ENCODE measurements around the gene PIAS1.
"Not testable (repeated sequence)": the region's sequence is repeated elsewhere in the genome, so short reads cannot be mapped to it uniquely, and the experiment has no call there.

PIAS1 gene

DNA sequence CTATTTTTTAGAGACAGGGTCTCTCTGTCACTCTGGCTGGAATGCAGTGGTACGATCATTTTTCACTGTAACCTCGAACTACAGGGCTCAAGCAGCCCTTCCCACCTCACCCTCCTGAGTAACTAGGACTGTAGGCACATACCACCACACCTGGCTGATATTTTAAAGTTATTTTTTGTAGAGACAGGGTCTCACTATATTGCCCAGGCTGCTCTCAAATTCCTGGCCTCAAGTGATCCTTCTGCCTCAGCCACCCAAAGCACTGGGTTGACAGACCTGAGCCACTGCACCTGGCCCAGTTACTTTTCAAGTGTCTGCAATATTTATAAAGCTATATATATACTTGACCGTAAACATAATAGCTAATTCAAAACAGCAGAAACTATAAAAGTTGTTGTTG lies 75.0 kb downstream of the PIAS1 start:
- no peak for DNase-seq

DNA sequence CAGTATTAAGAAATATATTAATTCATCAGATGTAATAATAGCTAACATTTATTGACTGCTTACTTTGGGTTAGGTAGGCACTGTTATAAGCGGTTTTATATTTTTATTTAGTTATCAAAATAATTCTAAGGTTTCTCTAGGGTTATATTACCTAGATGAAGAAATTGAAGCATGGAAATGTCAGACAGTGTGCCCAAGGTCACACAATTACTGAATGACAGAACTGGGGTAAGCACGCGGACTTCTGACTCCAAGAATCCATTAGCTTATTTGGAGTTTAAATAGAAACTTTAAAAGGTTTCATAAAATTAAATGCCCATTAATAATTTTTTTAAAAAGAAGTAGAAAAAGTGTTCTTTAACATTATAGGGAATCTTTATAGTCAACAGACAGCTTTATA lies 76.7 kb downstream of the PIAS1 start:
- DNase-seq = no peak

GRCh38 chr15:68137096-68137495 lies 83.0 kb downstream of the PIAS1 start:
- DNase-seq = no peak

DNA sequence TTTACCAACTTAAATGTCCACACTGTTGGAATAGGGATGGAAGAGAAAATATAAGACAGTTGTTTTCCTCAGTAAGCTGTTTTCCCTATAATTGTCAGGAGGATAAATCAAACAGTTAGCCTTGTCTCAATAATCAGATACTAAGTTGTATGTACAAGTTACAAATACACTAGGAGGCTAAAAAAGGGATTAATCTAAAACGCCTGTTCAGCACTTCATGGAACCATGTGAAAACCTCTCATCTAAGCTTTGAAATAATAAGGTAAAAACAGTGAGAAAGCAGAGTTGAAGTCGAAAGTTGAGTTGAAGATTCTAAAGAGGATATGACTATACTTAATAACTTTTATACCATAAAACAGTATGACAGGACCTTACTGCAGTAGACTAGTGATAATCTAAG lies 89.0 kb downstream of the PIAS1 start:
- no peak for DNase-seq

- no peak for DNase-seq
Observed at GRCh38 chr15:68143785-68144184, 89.7 kb downstream of the PIAS1 start.

- DNase-seq = no peak
Observed at GRCh38 chr15:68145706-68146105, 91.6 kb downstream of the PIAS1 start.

DNA sequence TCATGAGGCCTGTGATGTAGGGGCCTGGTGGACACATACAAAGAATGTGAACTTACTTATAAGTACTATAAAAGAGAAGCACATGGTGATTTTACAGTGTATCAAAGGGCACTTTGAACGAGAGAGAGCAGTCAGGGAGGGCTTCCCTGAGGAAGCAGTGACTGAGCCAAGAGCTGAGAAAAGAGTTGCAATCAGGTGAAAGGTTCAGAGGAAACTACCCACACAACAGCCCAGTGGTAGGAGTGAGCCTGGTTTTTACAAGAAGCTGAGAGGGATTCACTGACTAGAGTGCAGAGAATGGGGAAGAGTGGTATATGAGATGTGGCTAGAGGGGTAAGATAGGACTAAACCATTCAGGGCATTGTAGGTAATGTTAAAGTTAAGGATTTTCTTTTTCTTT lies 93.9 kb downstream of the PIAS1 start:
- DNase-seq = no peak

- no peak for DNase-seq
Observed at GRCh38 chr15:68149059-68149458, 94.9 kb downstream of the PIAS1 start.

DNA sequence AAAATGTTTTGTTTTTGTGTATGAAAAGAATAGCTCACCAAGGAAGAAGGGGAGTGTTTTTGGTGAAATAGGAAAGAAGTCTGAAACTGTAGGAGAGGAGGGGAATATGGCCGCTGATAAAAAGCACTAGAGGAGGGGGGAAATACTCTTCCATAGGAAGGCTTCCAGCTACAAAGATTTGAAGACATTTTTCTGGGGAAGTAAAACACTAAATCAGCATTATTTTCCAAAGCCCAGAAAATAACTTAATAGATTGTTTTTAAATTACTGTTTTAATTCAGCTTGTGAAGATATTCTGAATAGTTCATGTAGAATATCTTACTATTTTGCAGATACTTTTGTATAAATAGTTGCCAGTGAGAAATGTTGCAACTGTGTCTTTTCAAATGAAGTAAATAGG lies 96.1 kb downstream of the PIAS1 start:
- no peak for DNase-seq

DNA sequence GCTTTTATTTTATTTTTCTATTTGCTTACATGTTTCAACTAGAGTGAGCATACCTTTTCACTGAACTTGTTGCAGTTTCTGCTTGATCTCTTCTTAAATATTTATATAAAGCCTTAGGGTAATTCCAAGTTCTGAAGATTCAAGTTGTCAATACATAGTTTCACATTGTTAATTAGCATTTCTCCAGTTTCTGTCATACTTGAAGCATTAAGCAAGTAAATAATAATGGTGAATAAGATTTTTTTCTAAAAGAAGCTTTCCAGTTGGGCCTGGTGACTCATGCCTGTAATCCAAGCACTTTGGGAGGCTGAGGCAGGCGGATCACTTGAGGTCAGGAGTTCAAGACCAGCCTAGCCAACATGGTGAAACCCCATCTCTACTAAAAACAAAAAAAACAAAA lies 97.2 kb downstream of the PIAS1 start:
- no peak for DNase-seq

- no peak for DNase-seq
Observed at GRCh38 chr15:68152342-68152741, 98.2 kb downstream of the PIAS1 start.

DNA sequence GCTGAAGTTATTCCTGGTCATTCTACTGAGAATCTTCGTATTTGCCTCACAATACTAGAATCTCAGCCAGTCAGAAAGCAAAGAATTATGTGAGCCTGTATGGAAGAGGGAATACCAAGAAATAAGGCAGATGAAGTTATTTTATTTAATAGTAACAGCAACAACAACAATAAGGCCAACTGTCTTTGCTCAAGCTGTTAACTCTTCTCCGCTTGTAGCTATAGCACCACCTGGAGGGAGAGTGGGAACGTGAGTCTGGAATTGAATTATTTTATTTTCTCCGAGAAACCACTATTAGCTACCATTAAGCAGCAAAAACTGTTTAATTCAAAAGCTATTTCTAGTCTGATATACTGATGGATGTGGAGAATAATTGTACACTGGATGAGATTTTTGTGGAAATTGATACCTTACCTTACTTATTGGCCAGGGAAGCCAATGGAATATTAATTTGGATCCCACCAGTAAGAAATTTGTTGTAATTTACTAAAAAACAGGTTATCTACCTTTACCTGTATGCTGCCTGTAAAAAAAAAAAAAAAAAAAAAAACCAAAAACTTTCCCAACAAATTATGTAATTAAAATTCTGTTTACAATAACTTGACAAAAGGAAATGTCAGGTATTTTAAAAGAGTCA lies 100.9 kb downstream of the PIAS1 start:
- peak; percentile 16 for DNase-seq

- no peak for DNase-seq
Observed at GRCh38 chr15:68157074-68157473, 103.0 kb downstream of the PIAS1 start.

GRCh38 chr15:68158046-68158628 lies 104.0 kb downstream of the PIAS1 start:
- DNase-seq = no peak

DNA sequence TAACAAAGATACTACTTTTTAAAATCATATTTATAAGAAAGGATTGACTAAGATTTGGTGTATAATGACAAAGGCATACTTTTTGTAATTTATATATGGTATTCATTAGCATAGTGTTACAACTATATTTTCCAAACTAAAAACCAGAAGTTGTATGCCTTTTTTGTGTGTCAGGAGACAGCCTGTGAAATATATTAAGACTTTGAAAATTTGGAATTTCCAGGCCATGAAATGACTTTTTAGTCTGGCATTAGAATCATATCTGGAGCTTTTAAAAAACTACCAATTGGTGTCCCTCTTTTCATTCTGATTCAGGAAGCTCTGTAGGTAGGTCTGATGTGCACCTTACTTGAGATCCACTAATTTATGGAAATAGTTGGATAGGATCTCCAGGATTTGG lies 109.1 kb downstream of the PIAS1 start:
- DNase-seq = no peak

GRCh38 chr15:68166847-68167246 lies 112.7 kb downstream of the PIAS1 start:
- no peak for DNase-seq

- DNase-seq = not testable (repeated sequence)
Observed at GRCh38 chr15:68172037-68172436, 117.9 kb downstream of the PIAS1 start.

DNA sequence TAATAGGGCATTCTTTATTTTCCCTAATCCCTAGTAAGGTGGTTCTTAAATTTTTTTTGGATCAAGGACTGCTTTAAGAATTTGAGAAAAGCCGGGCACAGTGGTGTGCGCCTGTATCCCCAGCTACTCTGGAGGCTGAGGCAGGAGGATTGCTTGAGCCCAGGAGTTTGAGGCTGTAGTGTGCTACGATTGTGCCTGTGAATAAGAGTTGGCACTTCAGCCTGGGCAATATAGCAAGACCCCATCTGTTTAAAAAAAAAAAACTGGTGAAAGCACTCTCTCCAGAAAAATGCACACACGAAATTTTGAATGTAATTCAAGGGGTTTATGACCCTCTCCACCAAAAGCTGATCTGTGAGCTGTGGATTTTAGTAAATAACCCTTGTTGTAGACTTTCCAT lies 119.0 kb downstream of the PIAS1 start:
- DNase-seq = no peak

- DNase-seq = no peak
Observed at GRCh38 chr15:68175526-68175925, 121.4 kb downstream of the PIAS1 start.

GRCh38 chr15:68176601-68177000 lies 122.5 kb downstream of the PIAS1 start:
- no peak for DNase-seq

DNA sequence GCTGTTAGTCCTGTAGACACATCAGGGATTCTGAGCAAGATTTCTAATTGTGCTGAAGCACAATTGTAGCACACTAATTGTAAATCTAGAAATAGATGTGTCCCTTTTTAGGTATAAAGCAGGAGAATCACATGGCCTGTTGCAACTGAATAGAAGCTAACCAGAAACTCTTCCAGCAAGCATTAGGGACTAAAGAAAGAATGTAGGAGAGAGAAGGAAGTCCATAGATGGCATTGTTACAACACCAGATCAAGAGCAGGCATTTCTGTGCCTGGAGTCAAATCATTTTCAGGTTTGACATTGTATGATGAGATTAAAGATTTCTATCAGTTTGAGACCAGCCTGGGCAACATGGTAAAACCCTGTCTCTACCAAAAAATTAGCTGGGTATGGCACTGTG lies 123.6 kb downstream of the PIAS1 start:
- no peak for DNase-seq

- DNase-seq = no peak
Observed at GRCh38 chr15:68183616-68184315, 129.7 kb downstream of the PIAS1 start.

DNA sequence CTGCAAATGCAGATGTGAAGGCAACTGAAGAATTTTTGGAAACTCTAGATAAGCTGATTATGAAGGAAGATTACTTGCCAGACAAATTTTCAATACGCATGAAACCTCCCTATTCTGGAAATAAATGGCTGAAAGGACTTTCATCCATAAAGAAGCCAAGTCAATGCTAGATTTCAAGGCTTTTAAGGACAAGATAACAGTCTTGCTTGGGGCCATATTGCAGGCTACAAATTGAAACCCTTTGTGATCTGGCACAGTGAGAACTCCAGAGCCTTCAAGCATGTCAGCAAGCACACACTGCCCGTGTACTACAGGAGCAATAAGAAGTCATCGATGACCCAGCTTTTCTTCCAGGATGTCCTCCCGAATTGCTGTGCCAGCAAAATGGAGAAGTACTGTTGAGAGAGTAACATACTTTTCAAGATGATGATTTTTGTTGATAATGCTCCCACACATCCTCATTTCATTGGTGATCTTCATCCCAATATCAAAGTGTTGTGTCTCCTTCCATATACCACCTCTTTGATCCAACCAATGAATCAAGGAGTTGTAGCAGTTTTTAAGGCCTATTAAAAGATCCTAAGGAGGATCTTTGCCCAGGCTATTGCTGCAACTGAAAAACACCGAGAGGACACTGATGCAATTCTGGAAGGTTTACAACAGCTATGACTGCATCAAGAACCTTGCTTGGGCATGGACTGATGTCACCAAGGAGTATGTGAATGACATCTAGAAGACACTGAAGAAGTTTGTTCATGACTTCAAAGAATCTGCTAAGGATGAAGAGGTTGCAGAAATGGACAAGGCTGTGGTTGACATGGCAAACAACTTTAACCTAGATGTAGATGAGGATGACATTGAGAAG lies 130.7 kb downstream of the PIAS1 start:
- no peak for DNase-seq

All from SHP77 treated with DMSO at 0.1 percent for 48 hours (cell line).